22Rv1 (cell line): ENCODE measurements around the gene DPRX.
"Not testable (repeated sequence)": the region's sequence is repeated elsewhere in the genome, so short reads cannot be mapped to it uniquely, and the experiment has no call there.

Source experiments
- CTCF ChIP-seq: fragments of 450-650 bp; IDR thresholded peaks from 2 replicates; pipeline ENCODE4 v1.5.1; 2017; ENCODE audit warnings: mild to moderate bottlenecking
- ZFX ChIP-seq: fragments of 450-650 bp; IDR thresholded peaks from 2 replicates; pipeline ENCODE4 v1.6.1; 2017; ENCODE audit warnings: antibody characterized with exemption, borderline replicate concordance

GRCh38 chr19:53668804-53669203 is 37.0 kb downstream of the DPRX start:
- TF ChIP-seq CTCF, ZFX: not testable (repeated sequence)
